Measurements from ENCODE around the gene SLCO2B1.

DNA sequence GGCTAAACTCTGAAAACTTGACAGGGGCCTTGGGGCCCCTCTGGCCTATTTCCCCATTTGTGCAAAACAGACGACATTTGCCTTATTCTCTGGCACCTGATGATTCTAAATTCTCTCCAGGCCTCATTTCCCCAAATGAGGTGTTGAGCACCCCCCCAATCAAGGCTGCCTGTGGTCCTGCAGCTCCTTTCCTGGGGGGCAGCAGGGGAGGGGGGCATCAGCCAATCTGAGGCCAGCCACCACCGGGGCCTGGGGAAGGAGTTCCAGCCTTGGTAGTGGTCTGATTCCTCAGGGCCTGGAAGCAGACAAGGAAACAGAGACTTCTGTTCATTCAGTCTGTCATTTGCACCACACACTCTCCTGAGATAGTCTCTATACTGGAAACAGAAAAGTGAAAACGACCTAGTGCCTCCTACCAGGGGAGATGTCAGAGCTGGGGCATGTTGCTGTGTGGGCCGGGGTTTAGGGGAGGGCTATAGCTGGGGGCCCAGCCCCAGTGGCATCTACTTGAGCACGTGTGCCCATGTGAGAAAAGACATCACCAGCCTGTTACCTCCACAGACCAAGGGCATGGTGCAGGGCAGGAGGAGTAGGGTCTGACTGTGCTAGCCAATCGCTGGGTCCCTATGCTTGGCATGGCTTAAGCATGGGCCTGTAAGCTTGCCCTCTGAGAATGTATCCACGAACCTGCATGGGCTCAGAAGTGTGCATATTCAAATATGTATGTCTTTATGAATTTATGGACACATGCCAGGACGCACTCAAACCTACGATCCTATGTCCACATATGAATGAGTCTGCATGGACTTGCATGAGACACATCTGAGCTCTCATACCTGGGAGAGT is 87.9 kb downstream of the SLCO2B1 start:
- TF ChIP-seq, protein P1, sequence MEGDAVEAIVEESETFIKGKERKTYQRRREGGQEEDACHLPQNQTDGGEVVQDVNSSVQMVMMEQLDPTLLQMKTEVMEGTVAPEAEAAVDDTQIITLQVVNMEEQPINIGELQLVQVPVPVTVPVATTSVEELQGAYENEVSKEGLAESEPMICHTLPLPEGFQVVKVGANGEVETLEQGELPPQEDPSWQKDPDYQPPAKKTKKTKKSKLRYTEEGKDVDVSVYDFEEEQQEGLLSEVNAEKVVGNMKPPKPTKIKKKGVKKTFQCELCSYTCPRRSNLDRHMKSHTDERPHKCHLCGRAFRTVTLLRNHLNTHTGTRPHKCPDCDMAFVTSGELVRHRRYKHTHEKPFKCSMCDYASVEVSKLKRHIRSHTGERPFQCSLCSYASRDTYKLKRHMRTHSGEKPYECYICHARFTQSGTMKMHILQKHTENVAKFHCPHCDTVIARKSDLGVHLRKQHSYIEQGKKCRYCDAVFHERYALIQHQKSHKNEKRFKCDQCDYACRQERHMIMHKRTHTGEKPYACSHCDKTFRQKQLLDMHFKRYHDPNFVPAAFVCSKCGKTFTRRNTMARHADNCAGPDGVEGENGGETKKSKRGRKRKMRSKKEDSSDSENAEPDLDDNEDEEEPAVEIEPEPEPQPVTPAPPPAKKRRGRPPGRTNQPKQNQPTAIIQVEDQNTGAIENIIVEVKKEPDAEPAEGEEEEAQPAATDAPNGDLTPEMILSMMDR (IDR thresholded peaks at IDR 0.05 in 4 of 5, conservative IDR thresholded peaks at IDR 0.05 in 1 of 5): no peak
- no peak for TF ChIP-seq POLR2A (IDR thresholded peaks at IDR 0.05)

Measured in gastrocnemius medialis (tissue), 4 donors.